HepG2 (cell line): ENCODE data around the gene FAM161A. TPM values are rescaled to one million over a fixed set of nuclear protein-coding genes. Genes with fewer than 3 reads are reported as not detected.

Source experiments
- ATAC-seq: fragments of 200-7000 bp; cut with Tn5 transposase; 3 replicates; pipeline ENCODE4 v1.9.1; 2020; ENCODE audit warnings: mild to moderate bottlenecking, moderate library complexity
- BruUV-seq: library from RNA; stranded (reverse); fragments of 400-500 nt; replicated peaks from 2 replicates; lab custom pipeline; 2021; lab: Mats Ljungman, UMichigan
- CTCF ChIA-PET: fragments of 300-600 bp; formaldehyde crosslinking; extraction: SDS; loops from one replicate; lab custom pipeline; 2021; ENCODE audit warnings: low total read pairs, inconsistent platforms, low intra/inter-chr PET ratio; lab: Yijun Ruan, JAX
- POLR2A ChIA-PET: fragments of 350-600 bp; sonication (Branson Sonifier 250); formaldehyde crosslinking; loops from one replicate; lab custom pipeline; 2020; ENCODE audit warnings: antibody characterized with exemption, inconsistent platforms; lab: Yijun Ruan, JAX
- DNase-seq: peaks from one replicate; pipeline ENCODE4 v3.0.0-alpha.2; 2015; ENCODE audit warnings: low spot score
- FAIRE-seq: peaks from 3 replicates; lab custom pipeline; 2011; peaks lifted over from hg19 to GRCh38; lab: Jason Lieb, UNC
- H2AFZ ChIP-seq: one replicate; pipeline ENCODE4 v1.6.1; 2011; ENCODE audit warnings: low read length, inconsistent platforms
- H3K27ac ChIP-seq: fragments of 300-600 bp; 3 replicates; pipeline ENCODE4 v1.8.0; 2011; ENCODE audit warnings: mixed run types, mild to moderate bottlenecking, mixed read lengths, low read length, inconsistent platforms; ENCODE audit not compliant: insufficient read depth; ENCODE audit errors: extremely low read length
- H3K27me3 ChIP-seq, 2 experiments: fragments of 200-600 bp in 1 of 2; 2 replicates in 1 of 2; 3 replicates in 1 of 2; pipeline versions ENCODE4 v1.6.0 to v1.8.0; 2011; ENCODE audit warnings: low read length in 2 of 2, mild to moderate bottlenecking in 2 of 2, moderate library complexity in 2 of 2, inconsistent platforms in 1 of 2; ENCODE audit not compliant: insufficient read depth in 2 of 2, control insufficient read depth in 1 of 2
- H3K36me3 ChIP-seq, 2 experiments: fragments of 200-600 bp in 1 of 2; replicated peaks in 1 of 2; 2 replicates in 1 of 2; 3 replicates in 1 of 2; pipeline versions ENCODE4 v1.5.1 to v1.8.0; 2011; ENCODE audit warnings: low read length in 2 of 2, inconsistent platforms in 1 of 2; ENCODE audit not compliant: insufficient read depth in 2 of 2, control insufficient read depth in 1 of 2
- H3K4me1 ChIP-seq: 2 replicates; pipeline ENCODE4 v1.5.1; 2012; ENCODE audit warnings: low read length, inconsistent platforms; ENCODE audit not compliant: insufficient read depth
- H3K4me2 ChIP-seq: 2 replicates; pipeline ENCODE4 v1.6.0; 2011; ENCODE audit warnings: low read depth, low read length, inconsistent platforms
- H3K4me3 ChIP-seq, 3 experiments: fragments of 200-600 bp in 1 of 3; sonication (generic), shearing (Covaris generic) in 1 of 3; replicated peaks in 1 of 3; 2 replicates each; pipeline ENCODE4 v1.5.1; 2011 to 2016; ENCODE audit warnings: low read length in 3 of 3, inconsistent platforms in 2 of 3, low read depth in 2 of 3, mild to moderate bottlenecking in 2 of 3, control low read depth in 1 of 3, mixed read lengths in 1 of 3; ENCODE audit not compliant: insufficient read depth in 1 of 3
- H3K79me2 ChIP-seq: one replicate; pipeline ENCODE4 v1.6.1; 2011; ENCODE audit warnings: low read length, inconsistent platforms; ENCODE audit not compliant: insufficient read depth
- H3K9ac ChIP-seq: 2 replicates; pipeline ENCODE4 v1.6.0; 2011; ENCODE audit warnings: mild to moderate bottlenecking, low read depth, low read length, inconsistent platforms; ENCODE audit not compliant: insufficient read depth
- H3K9me3 ChIP-seq: 2 replicates; pipeline ENCODE4 v1.5.1; 2012; ENCODE audit warnings: mild to moderate bottlenecking, low read length
- H4K20me1 ChIP-seq: 2 replicates; pipeline ENCODE4 v1.6.0; 2011; ENCODE audit warnings: inconsistent platforms, mild to moderate bottlenecking, low read length, moderate library complexity; ENCODE audit not compliant: insufficient read depth
- BORCS8-MEF2B ChIP-seq: sonication (generic); formaldehyde crosslinking; IDR thresholded peaks from 2 replicates; pipeline ENCODE4 v1.8.0; 2022; ENCODE audit warnings: mild to moderate bottlenecking, missing genetic modification reagents
- HOXA9 ChIP-seq: sonication (generic); formaldehyde crosslinking; IDR thresholded peaks from 2 replicates; pipeline ENCODE4 v1.8.1; 2022; ENCODE audit warnings: missing genetic modification reagents, mild to moderate bottlenecking, moderate library complexity, borderline replicate concordance
- MZF1 ChIP-seq: sonication (generic); formaldehyde crosslinking; IDR thresholded peaks from 2 replicates; pipeline ENCODE4 v1.8.1; 2023; ENCODE audit warnings: mild to moderate bottlenecking, missing genetic modification reagents, borderline replicate concordance
- TEAD3 ChIP-seq: optimal IDR thresholded peaks from 2 replicates; pipeline ENCODE3; 2016; ENCODE audit warnings: borderline replicate concordance
- ZBTB26 ChIP-seq: IDR thresholded peaks from 2 replicates; pipeline ENCODE4 v1.6.1; 2016; ENCODE audit warnings: missing compliant biosample characterization, missing genetic modification reagents, borderline replicate concordance
- ZEB1 ChIP-seq: IDR thresholded peaks from 2 replicates; pipeline ENCODE4 v1.6.1; 2012; ENCODE audit warnings: mild to moderate bottlenecking, low read depth, inconsistent platforms; ENCODE audit not compliant: insufficient replicate concordance
- ZKSCAN1 ChIP-seq: fragments of 150-350 bp; IDR thresholded peaks from 2 replicates; pipeline ENCODE4 v1.6.1; 2014; ENCODE audit warnings: low read length
- ZNF121 ChIP-seq: sonication (generic); formaldehyde crosslinking; IDR thresholded peaks from 2 replicates; pipeline ENCODE4 v1.5.0; 2020; ENCODE audit warnings: mild to moderate bottlenecking, missing genetic modification reagents
- ZNF136 ChIP-seq: sonication (generic); formaldehyde crosslinking; IDR thresholded peaks from 2 replicates; pipeline ENCODE4 v1.8.1; 2022; ENCODE audit warnings: low read depth, mild to moderate bottlenecking, moderate library complexity, missing genetic modification reagents
- ZNF251 ChIP-seq: sonication (generic); formaldehyde crosslinking; IDR thresholded peaks from 2 replicates; pipeline ENCODE4 v1.9.0; 2021; ENCODE audit warnings: mild to moderate bottlenecking, missing genetic modification reagents
- ZNF276 ChIP-seq: sonication (generic); formaldehyde crosslinking; IDR thresholded peaks from 2 replicates; pipeline ENCODE4 v1.4.0; 2020; ENCODE audit warnings: mild to moderate bottlenecking, low read depth, missing genetic modification reagents
- ZNF501 ChIP-seq: sonication (generic); formaldehyde crosslinking; IDR thresholded peaks from 2 replicates; pipeline ENCODE4 v1.5.1; 2020; ENCODE audit warnings: mild to moderate bottlenecking, moderate library complexity, missing genetic modification reagents
- ZNF563 ChIP-seq: sonication (generic); formaldehyde crosslinking; IDR thresholded peaks from 2 replicates; pipeline ENCODE4 v1.8.0; 2022; ENCODE audit warnings: mild to moderate bottlenecking, moderate library complexity, missing genetic modification reagents
- ZNF572 ChIP-seq: sonication (generic); formaldehyde crosslinking; IDR thresholded peaks from 2 replicates; pipeline ENCODE4 v1.5.1; 2020; ENCODE audit warnings: mild to moderate bottlenecking, missing genetic modification reagents
- ZNF704 ChIP-seq: sonication (generic); formaldehyde crosslinking; IDR thresholded peaks from 2 replicates; pipeline ENCODE4 v1.8.1; 2023; ENCODE audit warnings: mild to moderate bottlenecking, inconsistent platforms, moderate library complexity, missing genetic modification reagents, borderline replicate concordance
- ZNF784 ChIP-seq: sonication (generic); formaldehyde crosslinking; IDR thresholded peaks from 2 replicates; pipeline ENCODE4 v1.5.1; 2020; ENCODE audit warnings: missing genetic modification reagents, mild to moderate bottlenecking, borderline replicate concordance
- WGBS: methylation state at CpG from one replicate; pipeline ENCODE4 v1.1.6; 2017; ENCODE audit warnings: low lambda C conversion rate; 5-methylcytosine and 5-hydroxymethylcytosine counted together
- in situ Hi-C: cut with HindIII; loops from 2 replicates; pipeline ENCODE4 v1.10.0; 2017; ENCODE audit warnings: low pct_unique_long_range_greater_than_20kb; ENCODE audit not compliant: extremely low pct_ligation_motif_present
- intact Hi-C: fragments of 100-400 bp; cut with micrococcal nuclease; formaldehyde crosslinking; loops from one replicate; pipeline ENCODE4 v1.10.0; 2022; ENCODE audit not compliant: unreplicated experiment
- polyA plus RNA-seq, 8 experiments: library from polyadenylated mRNA; depleted of rRNA in 3 of 8; stranded (reverse) in 7 of 8; unstranded in 1 of 8; fragments of >200 nt; fragmentation: Illumina TruSeq in 4 of 8; extraction: Trizol in 4 of 8; gene quantifications; 2 replicates each; pipeline versions ENCODE4 v1.2.1 to v1.2.3, GENCODE V29; 2011 to 2016; ENCODE audit warnings: low read depth in 4 of 8, missing spikeins in 1 of 8, mixed read lengths in 1 of 8; ENCODE audit not compliant: insufficient read depth in 1 of 8
- total RNA-seq, 5 experiments: library from RNA; depleted of rRNA; stranded (reverse); fragments of >200 nt; fragmentation: Illumina TruSeq; extraction: Trizol; gene quantifications; 2 replicates each; pipeline ENCODE4 v1.2.3, GENCODE V29; 2016; ENCODE audit warnings: low read depth in 1 of 5
- TF ChIP-seq, protein P1 (sequence below): sonication (generic); IDR thresholded peaks from 2 replicates; pipeline ENCODE4 v1.6.1; 2016; ENCODE audit warnings: low read depth, borderline replicate concordance

The FAM161A gene
- total and polyA plus RNA-seq, 2 of the 13 experiments (the other 11 are each of a cell fraction or from before 2014, with no cell fraction given) = 2.7 to 3.4 TPM

GRCh38 chr2:61816480-61817355, 37.1 kb downstream of the FAM161A start:
- no TSS peak for BruUV-seq
- intact Hi-C loops = no loop called here
- CTCF ChIA-PET = no interaction called here
- WGBS = 43% methylated on average over 20 of the region's 20 CpGs
- no peaks in the 10 kb centered on the region for H3K9me3 ChIP-seq
- ATAC-seq (peak; percentile 84), FAIRE-seq (no peak), DNase-seq (no peak)
- H3K9ac ChIP-seq = no peak overlapping the region
- POLR2A ChIA-PET = interaction anchor here (1.6 kb wide), 1 partner anchor 38 kb away, joined by 6 read pairs; the partner anchor contains the start of gene FAM161A
- H2AFZ ChIP-seq = no peak overlapping the region
- peak overlapping the region; percentile 53 for H3K4me2 ChIP-seq
- peak overlapping the region in 1 of 3 experiments; percentile 4; a peak in 1 of 6 replicates for H3K4me3 ChIP-seq
- in situ Hi-C loops = no loop called here
- no peaks in the 10 kb centered on the region for H3K79me2 ChIP-seq
- no peaks in the 10 kb centered on the region for H3K36me3 ChIP-seq
- H4K20me1 ChIP-seq = no peaks in the 10 kb centered on the region
- peaks cover 12% of the 10 kb centered on the region for H3K4me1 ChIP-seq
- H3K27me3 ChIP-seq = peaks cover 0 to 7% of the 10 kb centered on the region in 2 experiments; a peak in 3 of 5 replicates
- H3K27ac ChIP-seq = no peak overlapping the region
- TF ChIP-seq BORCS8-MEF2B (CRISPR knock-in tag) (peak; percentile 44; the same call in 1 of the 2 replicates), TEAD3 (CRISPR knock-in tag) (peak; percentile 63), ZNF501 (CRISPR knock-in tag) (peak; percentile 48; the same call in 1 of the 2 replicates), ZNF136 (CRISPR knock-in tag) (no peak), ZNF276 (no peak), ZKSCAN1 (0 out of 2 replicates have a peak, but pooled peaks have one; percentile 14), MZF1 (CRISPR knock-in tag) (no peak), HOXA9 (no peak), ZNF572 (CRISPR knock-in tag) (0 out of 2 replicates have a peak, but pooled peaks have one; percentile 71), ZNF121 (CRISPR knock-in tag) (peak; percentile 78), ZEB1 (no peak), ZNF704 (CRISPR knock-in tag) (no peak), ZNF251 (CRISPR knock-in tag) (no peak), ZBTB26 (CRISPR knock-in tag) (no peak), ZNF563 (CRISPR knock-in tag) (no peak), ZNF784 (CRISPR knock-in tag) (0 out of 2 replicates have a peak, but pooled peaks have one; percentile 31)
- TF ChIP-seq, protein P1, sequence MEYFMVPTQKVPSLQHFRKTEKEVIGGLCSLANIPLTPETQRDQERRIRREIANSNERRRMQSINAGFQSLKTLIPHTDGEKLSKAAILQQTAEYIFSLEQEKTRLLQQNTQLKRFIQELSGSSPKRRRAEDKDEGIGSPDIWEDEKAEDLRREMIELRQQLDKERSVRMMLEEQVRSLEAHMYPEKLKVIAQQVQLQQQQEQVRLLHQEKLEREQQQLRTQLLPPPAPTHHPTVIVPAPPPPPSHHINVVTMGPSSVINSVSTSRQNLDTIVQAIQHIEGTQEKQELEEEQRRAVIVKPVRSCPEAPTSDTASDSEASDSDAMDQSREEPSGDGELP = 0 out of 2 replicates have a peak, but pooled peaks have one; percentile 4
